HG02678 (cell line): ENCODE results near the gene PCP2.

Source experiments
- ATAC-seq: cut with Tn5 transposase; IDR thresholded peaks from one replicate; pipeline ENCODE4 v1.9.1; 2021; ENCODE audit warnings: mild to moderate bottlenecking, moderate library complexity; ENCODE audit not compliant: unreplicated experiment

PCP2 gene

GRCh38 chr19:7620442-7621412, 12.8 kb downstream of the PCP2 start:
- no peak for ATAC-seq

GRCh38 chr19:7619671-7620441, 13.7 kb downstream of the PCP2 start:
- no peak for ATAC-seq

GRCh38 chr19:7618771-7619510, 14.6 kb downstream of the PCP2 start:
- no peak for ATAC-seq

- ATAC-seq: no peak
These were observed 15.2 kb downstream of the PCP2 start for GRCh38 chr19:7618348-7618747.

GRCh38 chr19:7617735-7618134, 15.8 kb downstream of the PCP2 start:
- no peak for ATAC-seq

- ATAC-seq: no peak
These were observed 16.3 kb downstream of the PCP2 start for GRCh38 chr19:7617172-7617571.

GRCh38 chr19:7614859-7615741, 18.4 kb downstream of the PCP2 start:
- ATAC-seq: no peak

GRCh38 chr19:7612282-7613274, 20.9 kb downstream of the PCP2 start:
- ATAC-seq: no peak

GRCh38 chr19:7611541-7612279, 21.8 kb downstream of the PCP2 start:
- no peak for ATAC-seq

- no peak for ATAC-seq
These were observed 22.9 kb downstream of the PCP2 start for GRCh38 chr19:7610491-7611240.

GRCh38 chr19:7607874-7608560, 25.5 kb downstream of the PCP2 start:
- no peak for ATAC-seq

- no peak for ATAC-seq
These were observed 26.2 kb downstream of the PCP2 start for GRCh38 chr19:7607212-7607873.

- ATAC-seq: no peak
These were observed 27.2 kb downstream of the PCP2 start for GRCh38 chr19:7606289-7606688.

- no peak for ATAC-seq
These were observed 27.9 kb downstream of the PCP2 start for GRCh38 chr19:7605490-7606222.

- no peak for ATAC-seq
These were observed 29.6 kb downstream of the PCP2 start for GRCh38 chr19:7603919-7604318.
